GM20000 (cell line): ENCODE measurements around the gene ERCC2.
"Not testable (repeated sequence)": the region's sequence is repeated elsewhere in the genome, so short reads cannot be mapped to it uniquely, and the experiment has no call there.

ENCODE experiments used
- DNase-seq: peaks from one replicate; pipeline ENCODE4 v3.0.0; 2012; ENCODE audit warnings: low spot score
- CTCF ChIP-seq: IDR thresholded peaks from 2 replicates; pipeline ENCODE4 v1.5.1; 2012; ENCODE audit warnings: mild to moderate bottlenecking, control low read depth; ENCODE audit errors: extremely low read depth, missing control alignments

The ERCC2 gene

GRCh38 chr19:45370410-45371204 lies at the start of gene ERCC2:
Gene ERCC2, minus strand, starts transcription at chr19:45370573. Its CDS starts 33 bp downstream, at chr19:45370540.
- no peak for TF ChIP-seq CTCF
- DNase-seq: peak; percentile 100

- TF ChIP-seq CTCF: no peak
- no peak for DNase-seq
Measured at GRCh38 chr19:45419895-45420294, 49.5 kb upstream of the ERCC2 start.

GRCh38 chr19:45419396-45419795 lies 49.0 kb upstream of the ERCC2 start:
- DNase-seq: peak; percentile 78
- TF ChIP-seq CTCF: no peak

- no peak for DNase-seq
- no peak for TF ChIP-seq CTCF
Measured at GRCh38 chr19:45418802-45419201, 48.4 kb upstream of the ERCC2 start.

GRCh38 chr19:45417151-45417550 lies 46.8 kb upstream of the ERCC2 start:
- DNase-seq: no peak

GRCh38 chr19:45414468-45414867 lies 44.1 kb upstream of the ERCC2 start:
- TF ChIP-seq CTCF: no peak
- no peak for DNase-seq

More at GRCh38 chr19:45417151-45417550, 46.8 kb upstream of the ERCC2 start:
- no peak for TF ChIP-seq CTCF

GRCh38 chr19:45413497-45413896 lies 43.1 kb upstream of the ERCC2 start:
- DNase-seq: no peak
- TF ChIP-seq CTCF: no peak

- DNase-seq: not testable (repeated sequence)
Measured at GRCh38 chr19:45410330-45410729, 40.0 kb upstream of the ERCC2 start.
